ENCODE data around the gene RELN. TPM values are rescaled to one million over a fixed set of nuclear protein-coding genes. Genes with fewer than 3 reads are reported as not detected.

RELN gene
- total and polyA plus RNA-seq, 9 of the 15 experiments (the other 6 are each of a cell fraction or from before 2014, with no cell fraction given): 12.9 to 43.2 (median 18.1) TPM

DNA sequence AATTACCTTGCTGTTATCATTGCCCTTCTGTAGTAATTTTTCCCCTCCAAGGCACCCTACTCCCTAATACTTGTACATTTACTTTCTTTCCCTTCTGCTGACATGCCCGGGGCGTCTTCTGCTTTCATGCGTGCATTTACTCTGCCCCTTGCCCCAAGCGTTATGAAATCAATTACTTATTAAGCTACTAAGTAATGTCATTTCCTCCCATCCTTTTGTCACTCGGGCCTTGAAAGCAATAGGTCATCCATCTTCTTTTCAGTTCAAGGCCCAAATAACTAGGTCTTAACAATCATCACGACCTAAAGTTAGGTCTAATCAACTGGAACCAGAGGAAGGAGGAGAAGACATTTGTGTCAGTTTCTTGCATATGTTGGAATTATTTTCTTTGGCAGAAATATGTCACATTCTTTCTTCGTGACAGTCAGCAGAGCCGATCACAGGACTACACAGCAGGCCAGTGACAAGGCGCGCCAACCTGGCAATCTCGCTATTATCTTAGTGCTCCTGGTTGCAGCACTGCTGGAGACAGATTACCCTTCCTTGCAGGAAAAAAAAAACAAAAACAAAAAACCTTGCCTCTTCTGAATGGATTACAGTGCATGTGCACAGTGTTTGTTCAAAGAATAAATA is 179.2 kb downstream of the RELN start (continued):
- no peak for TF ChIP-seq CBFB (CRISPR knock-in tag; IDR thresholded peaks at IDR 0.05)
- TF ChIP-seq CREB3 (tag; conservative IDR thresholded peaks at IDR 0.05; ENCODE audit: low read depth): peak; percentile 93
- peak; percentile 79 for TF ChIP-seq BHLHE40 (IDR thresholded peaks at IDR 0.05; ENCODE audit: low read length)
- TF ChIP-seq, protein P1, sequence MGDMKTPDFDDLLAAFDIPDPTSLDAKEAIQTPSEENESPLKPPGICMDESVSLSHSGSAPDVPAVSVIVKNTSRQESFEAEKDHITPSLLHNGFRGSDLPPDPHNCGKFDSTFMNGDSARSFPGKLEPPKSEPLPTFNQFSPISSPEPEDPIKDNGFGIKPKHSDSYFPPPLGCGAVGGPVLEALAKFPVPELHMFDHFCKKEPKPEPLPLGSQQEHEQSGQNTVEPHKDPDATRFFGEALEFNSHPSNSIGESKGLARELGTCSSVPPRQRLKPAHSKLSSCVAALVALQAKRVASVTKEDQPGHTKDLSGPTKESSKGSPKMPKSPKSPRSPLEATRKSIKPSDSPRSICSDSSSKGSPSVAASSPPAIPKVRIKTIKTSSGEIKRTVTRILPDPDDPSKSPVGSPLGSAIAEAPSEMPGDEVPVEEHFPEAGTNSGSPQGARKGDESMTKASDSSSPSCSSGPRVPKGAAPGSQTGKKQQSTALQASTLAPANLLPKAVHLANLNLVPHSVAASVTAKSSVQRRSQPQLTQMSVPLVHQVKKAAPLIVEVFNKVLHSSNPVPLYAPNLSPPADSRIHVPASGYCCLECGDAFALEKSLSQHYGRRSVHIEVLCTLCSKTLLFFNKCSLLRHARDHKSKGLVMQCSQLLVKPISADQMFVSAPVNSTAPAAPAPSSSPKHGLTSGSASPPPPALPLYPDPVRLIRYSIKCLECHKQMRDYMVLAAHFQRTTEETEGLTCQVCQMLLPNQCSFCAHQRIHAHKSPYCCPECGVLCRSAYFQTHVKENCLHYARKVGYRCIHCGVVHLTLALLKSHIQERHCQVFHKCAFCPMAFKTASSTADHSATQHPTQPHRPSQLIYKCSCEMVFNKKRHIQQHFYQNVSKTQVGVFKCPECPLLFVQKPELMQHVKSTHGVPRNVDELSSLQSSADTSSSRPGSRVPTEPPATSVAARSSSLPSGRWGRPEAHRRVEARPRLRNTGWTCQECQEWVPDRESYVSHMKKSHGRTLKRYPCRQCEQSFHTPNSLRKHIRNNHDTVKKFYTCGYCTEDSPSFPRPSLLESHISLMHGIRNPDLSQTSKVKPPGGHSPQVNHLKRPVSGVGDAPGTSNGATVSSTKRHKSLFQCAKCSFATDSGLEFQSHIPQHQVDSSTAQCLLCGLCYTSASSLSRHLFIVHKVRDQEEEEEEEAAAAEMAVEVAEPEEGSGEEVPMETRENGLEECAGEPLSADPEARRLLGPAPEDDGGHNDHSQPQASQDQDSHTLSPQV (IDR thresholded peaks at IDR 0.05): peak; percentile 99
- TF ChIP-seq MBD2 (IDR thresholded peaks at IDR 0.05; ENCODE audit: borderline replicate concordance, low read depth): no peak
- no peak for TF ChIP-seq ZSCAN32 (CRISPR knock-in tag; IDR thresholded peaks at IDR 0.05)
- TF ChIP-seq CBX1 (IDR thresholded peaks at IDR 0.05; ENCODE audit: low read depth): no peak
- TF ChIP-seq IFI16 (CRISPR knock-in tag; IDR thresholded peaks at IDR 0.05): peak; percentile 88
- TF ChIP-seq HMG20A (CRISPR knock-in tag; conservative IDR thresholded peaks at IDR 0.05): no peak
- TF ChIP-seq, protein P2, sequence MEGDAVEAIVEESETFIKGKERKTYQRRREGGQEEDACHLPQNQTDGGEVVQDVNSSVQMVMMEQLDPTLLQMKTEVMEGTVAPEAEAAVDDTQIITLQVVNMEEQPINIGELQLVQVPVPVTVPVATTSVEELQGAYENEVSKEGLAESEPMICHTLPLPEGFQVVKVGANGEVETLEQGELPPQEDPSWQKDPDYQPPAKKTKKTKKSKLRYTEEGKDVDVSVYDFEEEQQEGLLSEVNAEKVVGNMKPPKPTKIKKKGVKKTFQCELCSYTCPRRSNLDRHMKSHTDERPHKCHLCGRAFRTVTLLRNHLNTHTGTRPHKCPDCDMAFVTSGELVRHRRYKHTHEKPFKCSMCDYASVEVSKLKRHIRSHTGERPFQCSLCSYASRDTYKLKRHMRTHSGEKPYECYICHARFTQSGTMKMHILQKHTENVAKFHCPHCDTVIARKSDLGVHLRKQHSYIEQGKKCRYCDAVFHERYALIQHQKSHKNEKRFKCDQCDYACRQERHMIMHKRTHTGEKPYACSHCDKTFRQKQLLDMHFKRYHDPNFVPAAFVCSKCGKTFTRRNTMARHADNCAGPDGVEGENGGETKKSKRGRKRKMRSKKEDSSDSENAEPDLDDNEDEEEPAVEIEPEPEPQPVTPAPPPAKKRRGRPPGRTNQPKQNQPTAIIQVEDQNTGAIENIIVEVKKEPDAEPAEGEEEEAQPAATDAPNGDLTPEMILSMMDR (IDR thresholded peaks at IDR 0.05 in 2 of 3, conservative IDR thresholded peaks at IDR 0.05 in 1 of 3; ENCODE audit: insufficient read depth in 2 of 3, low read depth in 1 of 3, low read length in 3 of 3): no peak
- TF ChIP-seq ZFPM2 (CRISPR knock-in tag; IDR thresholded peaks at IDR 0.05): 0 out of 2 replicates have a peak, but pooled peaks have one; percentile 33
- TF ChIP-seq SREBF1 (IDR thresholded peaks at IDR 0.05; ENCODE audit: borderline replicate concordance, low read depth, low read length): no peak
- peak; percentile 94 for TF ChIP-seq ZNF395 (CRISPR knock-in tag; IDR thresholded peaks at IDR 0.05)
- peak; percentile 85 for TF ChIP-seq MEIS2 (IDR thresholded peaks at IDR 0.05; ENCODE audit: partially characterized antibody)
- TF ChIP-seq ZNF584 (CRISPR knock-in tag; IDR thresholded peaks at IDR 0.05; ENCODE audit: low read depth): peak; percentile 94
